ENCODE results near the gene GFER. TPM values are rescaled to one million over a fixed set of nuclear protein-coding genes. Genes with fewer than 3 reads are reported as not detected.

GFER gene
- total and polyA plus RNA-seq, 9 of the 15 experiments (the other 6 are each of a cell fraction or from before 2014, with no cell fraction given), result 4.3 to 53.7 (median 19.8) TPM

- TF ChIP-seq RCOR1 (IDR thresholded peaks at IDR 0.05; ENCODE audit: borderline replicate concordance in 1 of 2, low read depth in 2 of 2, low read length in 2 of 2), result peak in 1 of 2 experiments; percentile 65; a peak in 2 of 4 replicates
- TF ChIP-seq STAT6 (CRISPR knock-in tag; IDR thresholded peaks at IDR 0.05), result no peak
- 0 out of 4 replicates have a peak, but pooled peaks of 1 of the 2 experiments have one; percentile 10 for TF ChIP-seq ETV6 (IDR thresholded peaks at IDR 0.05; ENCODE audit: borderline replicate concordance in 1 of 2, low read depth in 2 of 2, low read length in 1 of 2)
- no peak for TF ChIP-seq ETV6 (CRISPR knock-in tag; IDR thresholded peaks at IDR 0.05; ENCODE audit: borderline replicate concordance)
- TF ChIP-seq NFIX (CRISPR knock-in tag; IDR thresholded peaks at IDR 0.05; ENCODE audit: low read depth), result no peak
- TF ChIP-seq ZNF224 (CRISPR knock-in tag; IDR thresholded peaks at IDR 0.05), result no peak
- TF ChIP-seq PTTG1 (tag; IDR thresholded peaks at IDR 0.05; ENCODE audit: low read depth), result no peak
- TF ChIP-seq TAF1 (IDR thresholded peaks at IDR 0.05; ENCODE audit: control insufficient read depth, extremely low read depth, insufficient read depth, low read length, severe bottlenecking), result no peak
- no peak for TF ChIP-seq ZBTB17 (CRISPR knock-in tag; IDR thresholded peaks at IDR 0.05)
- no peak for TF ChIP-seq SMAD1 (IDR thresholded peaks at IDR 0.05; ENCODE audit: low read depth, low read length, partially characterized antibody)
- TF ChIP-seq ILK (tag; IDR thresholded peaks at IDR 0.05; ENCODE audit: borderline replicate concordance, low read depth), result no peak
- no peak for TF ChIP-seq THRB (CRISPR knock-in tag; conservative IDR thresholded peaks at IDR 0.05)
- TF ChIP-seq ZNF253 (CRISPR knock-in tag; conservative IDR thresholded peaks at IDR 0.05), result no peak
- TF ChIP-seq JUN (IDR thresholded peaks at IDR 0.05; ENCODE audit: borderline replicate concordance, low read depth, low read length), result peak; percentile 21; the same call in 1 of the 2 replicates
- no peak for TF ChIP-seq JUN (CRISPR knock-in tag; IDR thresholded peaks at IDR 0.05; ENCODE audit: borderline replicate concordance)
- TF ChIP-seq CXXC5 (CRISPR knock-in tag; IDR thresholded peaks at IDR 0.05), result peak; percentile 76
- peak; percentile 76; the same call in 1 of the 2 replicates for TF ChIP-seq CTBP1 (IDR thresholded peaks at IDR 0.05; ENCODE audit: borderline replicate concordance)
- TF ChIP-seq RNF2 (IDR thresholded peaks at IDR 0.05), result peak; percentile 57; the same call in 1 of the 2 replicates
- no peak for TF ChIP-seq EHMT2 (IDR thresholded peaks at IDR 0.05)
- TF ChIP-seq HCFC1 (IDR thresholded peaks at IDR 0.05; ENCODE audit: low read depth, low read length), result peak; percentile 64
Measured at GRCh38 chr16:2003827-2004641, 20.0 kb downstream of the GFER start (continued).
